HCT116 (cell line): Measurements from ENCODE around the gene IL2RG. TPM values are rescaled to one million over a fixed set of nuclear protein-coding genes. Genes with fewer than 3 reads are reported as not detected.

ENCODE experiments used
- ATAC-seq: fragments of 200-7000 bp; cut with Tn5 transposase; 2 replicates; pipeline ENCODE4 v1.9.1; 2020; ENCODE audit warnings: mild to moderate bottlenecking, moderate library complexity
- BruUV-seq: library from RNA; stranded (reverse); fragments of 400-500 nt; replicated peaks from 2 replicates; lab custom pipeline; 2021; lab: Mats Ljungman, UMichigan
- CTCF ChIA-PET: fragments of 300-600 bp; sonication (Branson Sonifier 250); formaldehyde crosslinking; loops from one replicate; lab custom pipeline; 2021; ENCODE audit warnings: antibody characterized with exemption; lab: Charles Lee
- POLR2A ChIA-PET: fragments of 300-600, 350-600 bp; sonication (Branson Sonifier 250); formaldehyde crosslinking; loops from one replicate; lab custom pipeline; 2021; ENCODE audit warnings: antibody characterized with exemption; lab: Charles Lee
- RAD21 ChIA-PET, 2 experiments: fragments of 300-600 bp; sonication (Branson Sonifier 250); formaldehyde crosslinking; loops; one replicate each; lab custom pipeline; 2023; ENCODE audit warnings: low total read pairs in 2 of 2; ENCODE audit not compliant: uncharacterized antibody in 2 of 2, unreplicated experiment in 2 of 2, low non-redundant PET in 1 of 2; lab: Charles Lee
- DNase-seq: peaks from one replicate; pipeline ENCODE4 v3.0.0-alpha.2; 2010; ENCODE audit warnings: low read depth, low spot score
- H2AFZ ChIP-seq: fragments of 200-600 bp; shearing (Covaris generic), sonication (generic); 2 replicates; pipeline ENCODE4 v1.6.1; 2017; ENCODE audit warnings: low read depth, mixed run types, mixed read lengths, antibody characterized with exemption, low read length; ENCODE audit not compliant: poor library complexity, severe bottlenecking
- H3K27ac ChIP-seq: 2 replicates; pipeline ENCODE4 v1.5.1; 2012; ENCODE audit warnings: low read depth, low read length
- H3K27me3 ChIP-seq: fragments of 200-600 bp; sonication (generic); 2 replicates; pipeline ENCODE4 v1.6.1; 2016; ENCODE audit warnings: mixed run types, low read length, mixed read lengths; ENCODE audit not compliant: insufficient read depth
- H3K36me3 ChIP-seq, 2 experiments: fragments of 200-500 bp in 1 of 2; fragments of 200-600 bp in 1 of 2; sonication (Bioruptor generic) in 1 of 2; sonication (generic) in 1 of 2; 2 replicates each; pipeline versions ENCODE4 v1.5.1 to v1.6.1; 2014 to 2016; ENCODE audit warnings: low read length in 2 of 2, inconsistent platforms in 1 of 2, mixed read lengths in 1 of 2, mixed run types in 1 of 2; ENCODE audit not compliant: insufficient read depth in 2 of 2, control insufficient read depth in 1 of 2
- H3K4me1 ChIP-seq, 2 experiments: fragments of 200-600 bp in 1 of 2; sonication (generic) in 1 of 2; 2 replicates each; pipeline versions ENCODE4 v1.5.1 to v1.6.1; 2012 to 2017; ENCODE audit warnings: low read length in 2 of 2, inconsistent platforms in 1 of 2, mild to moderate bottlenecking in 1 of 2, mixed read lengths in 1 of 2, mixed run types in 1 of 2, moderate library complexity in 1 of 2; ENCODE audit not compliant: insufficient read depth in 2 of 2, control insufficient read depth in 1 of 2
- H3K4me2 ChIP-seq: fragments of 200-600 bp; sonication (generic); 2 replicates; pipeline ENCODE4 v1.6.1; 2017; ENCODE audit warnings: mixed run types, low read length, mixed read lengths
- H3K4me3 ChIP-seq, 2 experiments: fragments of 200-600 bp in 1 of 2; sonication (generic) in 1 of 2; replicated peaks in 1 of 2; 2 replicates each; pipeline ENCODE4 v1.5.1; 2011 to 2016; ENCODE audit warnings: low read length in 2 of 2, control low read depth in 1 of 2, low read depth in 1 of 2, mild to moderate bottlenecking in 1 of 2, mixed read lengths in 1 of 2, mixed run types in 1 of 2
- H3K79me2 ChIP-seq: fragments of 200-600 bp; sonication (generic); 2 replicates; pipeline ENCODE4 v1.6.1; 2017; ENCODE audit warnings: mild to moderate bottlenecking, mixed run types, low read length, moderate library complexity, mixed read lengths; ENCODE audit not compliant: insufficient read depth
- H3K9ac ChIP-seq: fragments of 200-600 bp; sonication (generic); 2 replicates; pipeline ENCODE4 v1.6.1; 2016; ENCODE audit warnings: low read length, mixed read lengths
- H3K9me2 ChIP-seq: fragments of 200-600 bp; sonication (generic), shearing (Covaris generic); 2 replicates; pipeline ENCODE4 v1.6.1; 2017; ENCODE audit warnings: mixed run types, mild to moderate bottlenecking, moderate library complexity; ENCODE audit not compliant: insufficient read depth
- H3K9me3 ChIP-seq, 2 experiments: fragments of 200-500 bp in 1 of 2; fragments of 200-600 bp in 1 of 2; sonication (Bioruptor generic) in 1 of 2; sonication (generic) in 1 of 2; 2 replicates each; pipeline ENCODE4 v1.6.1; 2014 to 2017; ENCODE audit warnings: low read length in 2 of 2, mixed read lengths in 2 of 2, inconsistent platforms in 1 of 2, low read depth in 1 of 2, mild to moderate bottlenecking in 1 of 2, mixed run types in 1 of 2, moderate library complexity in 1 of 2; ENCODE audit not compliant: control insufficient read depth in 1 of 2, insufficient read depth in 1 of 2
- H4K20me1 ChIP-seq: fragments of 200-600 bp; sonication (generic), shearing (Covaris generic); 2 replicates; pipeline ENCODE4 v1.6.1; 2017; ENCODE audit warnings: mixed run types, mild to moderate bottlenecking, moderate library complexity; ENCODE audit not compliant: insufficient read depth
- CBX3 ChIP-seq: IDR thresholded peaks from 2 replicates; pipeline ENCODE4 v1.6.1; 2012; ENCODE audit warnings: low read depth
- ELF1 ChIP-seq: IDR thresholded peaks from 2 replicates; pipeline ENCODE4 v1.6.1; 2012; ENCODE audit warnings: low read depth, borderline replicate concordance
- EZH2 ChIP-seq: fragments of 200-600 bp; sonication (generic); IDR thresholded peaks from 2 replicates; pipeline ENCODE4 v1.6.1; 2017; ENCODE audit warnings: antibody characterized with exemption, mixed run types
- EZH2phosphoT487 ChIP-seq: fragments of 200-600 bp; IDR thresholded peaks from 2 replicates; pipeline ENCODE4 v1.6.1; 2018; ENCODE audit warnings: antibody characterized with exemption, borderline replicate concordance
- JUND ChIP-seq: IDR thresholded peaks from 2 replicates; pipeline ENCODE4 v1.6.1; 2012
- MAX ChIP-seq: IDR thresholded peaks from 2 replicates; pipeline ENCODE4 v1.6.1; 2012
- POLR2AphosphoS5 ChIP-seq: IDR thresholded peaks from 2 replicates; pipeline ENCODE4 v1.6.1; 2011; ENCODE audit warnings: mild to moderate bottlenecking, low read depth, low read length, moderate library complexity
- SIN3A ChIP-seq: IDR thresholded peaks from 2 replicates; pipeline ENCODE4 v1.6.1; 2012; ENCODE audit warnings: low read depth
- SRF ChIP-seq: IDR thresholded peaks from 2 replicates; pipeline ENCODE4 v1.6.1; 2012; ENCODE audit warnings: low read depth
- TCF7L2 ChIP-seq: IDR thresholded peaks from 2 replicates; pipeline ENCODE4 v1.7.0; 2011; ENCODE audit warnings: borderline replicate concordance, inconsistent platforms; ENCODE audit not compliant: insufficient read depth, insufficient read length; ENCODE audit errors: extremely low read depth
- ZNF274 ChIP-seq: fragments of 200-500 bp; sonication (Bioruptor generic); IDR thresholded peaks from 2 replicates; pipeline ENCODE4 v1.6.1; 2014; ENCODE audit warnings: mild to moderate bottlenecking, low read depth, low read length, inconsistent platforms
- intact Hi-C: fragments of 100-400 bp; cut with micrococcal nuclease; formaldehyde crosslinking; loops from 2 replicates; pipeline ENCODE4 v1.10.0; 2022
- total RNA-seq: library from RNA; stranded (reverse); gene quantifications from one replicate; pipeline ENCODE4 v1.2.1, GENCODE V29; 2021; ENCODE audit not compliant: unreplicated experiment
- TF ChIP-seq, protein P1 (sequence below): IDR thresholded peaks from 2 replicates; pipeline ENCODE4 v1.6.1; 2012

IL2RG gene
- total RNA-seq, 1 experiment from 2014 or later: 0.64 TPM

DNA sequence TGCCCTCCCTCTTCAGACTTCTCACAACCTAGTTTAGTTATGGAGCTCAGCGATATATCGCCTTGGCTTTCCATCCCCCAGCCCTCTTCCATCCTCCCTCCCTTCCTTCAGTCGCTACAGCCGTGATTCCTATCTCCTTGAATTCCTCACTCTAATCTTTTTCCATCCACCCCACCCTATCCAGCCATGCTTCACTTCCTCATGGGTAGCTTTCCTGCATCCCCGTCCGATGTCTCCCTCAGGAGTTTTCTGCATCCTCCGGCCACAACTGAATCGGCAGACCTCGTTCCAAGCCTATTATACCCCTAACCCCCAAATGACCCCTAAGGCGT lies 43.7 kb downstream of the IL2RG start:
- H3K27ac ChIP-seq: peak overlapping the region; percentile 73
- peak overlapping the region; percentile 69 for H3K4me2 ChIP-seq
- no peaks in the 10 kb centered on the region for H3K9me3 ChIP-seq
- ATAC-seq (peak; percentile 3), DNase-seq (no peak)
- H3K9ac ChIP-seq: peak overlapping the region; percentile 74
- intact Hi-C loops: no loop called here
- ChIA-PET CTCF (no interaction called here), RAD21 (no interaction called here), POLR2A (no interaction called here)
- no peaks in the 10 kb centered on the region for H3K27me3 ChIP-seq
- no peaks in the 10 kb centered on the region for H4K20me1 ChIP-seq
- peaks cover 2 to 10% of the 10 kb centered on the region in 2 experiments; a peak in 3 of 4 replicates for H3K4me1 ChIP-seq
- no peaks in the 10 kb centered on the region; a peak in 1 of 4 replicates for H3K36me3 ChIP-seq
- H3K4me3 ChIP-seq: peak overlapping the region; percentile 74 to 75
- no peaks in the 10 kb centered on the region for H3K9me2 ChIP-seq
- no peak overlapping the region for H2AFZ ChIP-seq
- BruUV-seq: no TSS peak
- H3K79me2 ChIP-seq: peaks cover 14% of the 10 kb centered on the region
- no peak for TF ChIP-seq TCF7L2

- H2AFZ ChIP-seq: no peak overlapping the region
- H4K20me1 ChIP-seq: no peaks in the 10 kb centered on the region
- H3K9ac ChIP-seq: peak overlapping the region; percentile 74
- DNase-seq (no peak), ATAC-seq (no peak)
- TF ChIP-seq SIN3A: no peak
- TF ChIP-seq CBX3: no peak
- TF ChIP-seq JUND: no peak
- TF ChIP-seq, protein P1, sequence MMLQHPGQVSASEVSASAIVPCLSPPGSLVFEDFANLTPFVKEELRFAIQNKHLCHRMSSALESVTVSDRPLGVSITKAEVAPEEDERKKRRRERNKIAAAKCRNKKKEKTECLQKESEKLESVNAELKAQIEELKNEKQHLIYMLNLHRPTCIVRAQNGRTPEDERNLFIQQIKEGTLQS: no peak
- no peak for TF ChIP-seq EZH2
- no peak for TF ChIP-seq ZNF274
- TF ChIP-seq SRF: no peak
- no peak for TF ChIP-seq MAX
- TF ChIP-seq ELF1: no peak
- no peak for TF ChIP-seq EZH2phosphoT487
- TF ChIP-seq POLR2AphosphoS5: no peak
- H3K9me3 ChIP-seq: no peaks in the 10 kb centered on the region
- H3K4me1 ChIP-seq: peaks cover 2 to 10% of the 10 kb centered on the region in 2 experiments; a peak in 3 of 4 replicates
- ChIA-PET CTCF (no interaction called here), POLR2A (no interaction called here), RAD21 (no interaction called here)
- no peaks in the 10 kb centered on the region for H3K27me3 ChIP-seq
- H3K9me2 ChIP-seq: no peaks in the 10 kb centered on the region
- intact Hi-C loops: no loop called here
- H3K4me3 ChIP-seq: peak overlapping the region; percentile 74 to 75
- peak overlapping the region; percentile 73; the same call in 1 of the 2 replicates for H3K27ac ChIP-seq
- no TSS peak for BruUV-seq
- H3K4me2 ChIP-seq: peak overlapping the region; percentile 69
- H3K36me3 ChIP-seq: no peaks in the 10 kb centered on the region; a peak in 1 of 4 replicates
- H3K79me2 ChIP-seq: peaks cover 14% of the 10 kb centered on the region
These were observed 44.3 kb downstream of the IL2RG start for GRCh38 chrX:71067089-71067488.
